Fibroblast of skin of right biceps (primary cell): ENCODE data around the gene PTPN6.

Source experiments
- DNase-seq: peaks from one replicate; pipeline ENCODE4 v3.0.0-alpha.2; 2013

Gene PTPN6

DNA sequence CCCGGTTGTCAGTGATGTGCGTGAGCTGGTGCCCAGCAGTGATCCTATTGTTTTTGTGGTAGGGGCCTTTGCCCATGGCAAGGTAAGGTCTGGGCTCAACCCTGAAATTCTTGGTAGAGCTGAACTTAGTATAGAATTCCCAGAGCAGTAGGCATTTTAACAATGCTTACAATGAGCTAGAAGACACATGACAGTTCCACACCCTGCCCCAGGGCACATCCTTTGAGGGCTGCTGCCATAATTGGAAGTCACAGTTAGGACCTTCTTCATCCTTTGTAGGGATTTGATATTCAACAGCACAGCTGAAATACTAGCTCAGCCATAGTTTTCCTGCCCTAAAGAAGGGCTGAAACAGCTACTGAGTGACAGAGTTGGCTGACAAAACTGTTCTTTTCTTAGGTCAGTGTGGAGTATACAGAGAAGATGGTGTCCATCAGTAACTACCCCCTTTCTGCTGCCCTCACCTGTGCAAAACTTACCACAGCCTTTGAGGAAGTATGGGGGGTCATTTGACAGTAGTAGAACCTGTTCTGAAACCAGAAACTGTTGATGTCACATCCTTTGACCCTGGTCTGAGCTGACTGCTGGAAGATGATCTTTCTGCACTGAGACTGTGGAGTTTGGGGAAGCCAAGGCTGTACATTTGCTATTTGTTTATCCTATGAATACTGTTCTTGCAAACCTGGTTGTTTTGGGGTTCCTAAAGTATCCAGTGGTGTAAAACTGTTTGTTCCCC is 24.3 kb downstream of the PTPN6 start:
- no peak for DNase-seq

DNA sequence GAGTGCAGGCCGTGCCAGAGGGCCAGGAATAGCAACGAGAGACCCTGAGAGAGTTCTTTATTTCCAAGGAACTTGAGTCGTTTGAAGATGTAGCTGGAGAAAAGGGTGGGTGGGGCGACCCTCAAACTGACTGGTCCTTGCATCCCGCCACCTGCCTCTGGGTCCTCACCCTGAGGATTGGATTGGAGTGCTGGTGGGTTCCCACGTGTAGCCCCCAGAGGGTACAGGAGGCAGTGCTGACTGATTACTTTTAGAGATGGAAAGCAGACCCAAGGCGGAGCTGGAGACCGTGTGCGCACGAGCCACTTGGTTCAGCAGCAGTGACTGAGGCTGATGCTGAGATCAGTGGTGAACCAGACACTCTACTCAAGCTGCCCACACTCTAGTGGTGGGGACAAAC is 26.5 kb downstream of the PTPN6 start:
- no peak for DNase-seq

DNA sequence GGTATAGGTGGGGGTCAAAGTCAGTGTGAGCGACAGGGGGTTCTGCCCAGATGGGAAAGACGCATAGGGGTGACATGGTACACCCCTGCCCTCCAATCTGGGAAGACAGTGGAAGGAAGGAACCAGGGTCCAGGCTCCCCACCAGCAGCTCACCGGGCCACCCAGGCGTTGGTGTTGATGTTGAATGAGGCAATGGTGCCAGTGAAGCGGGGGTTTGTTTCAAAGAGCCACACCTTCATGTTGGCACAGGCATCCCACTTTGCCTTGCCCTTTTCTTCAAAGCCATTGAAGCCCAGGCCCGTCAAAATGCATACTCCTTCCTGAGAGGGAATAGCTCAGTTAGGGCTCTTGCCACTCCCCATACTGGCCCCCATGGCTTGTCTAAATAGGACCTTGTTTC is 27.0 kb downstream of the PTPN6 start:
- no peak for DNase-seq

DNA sequence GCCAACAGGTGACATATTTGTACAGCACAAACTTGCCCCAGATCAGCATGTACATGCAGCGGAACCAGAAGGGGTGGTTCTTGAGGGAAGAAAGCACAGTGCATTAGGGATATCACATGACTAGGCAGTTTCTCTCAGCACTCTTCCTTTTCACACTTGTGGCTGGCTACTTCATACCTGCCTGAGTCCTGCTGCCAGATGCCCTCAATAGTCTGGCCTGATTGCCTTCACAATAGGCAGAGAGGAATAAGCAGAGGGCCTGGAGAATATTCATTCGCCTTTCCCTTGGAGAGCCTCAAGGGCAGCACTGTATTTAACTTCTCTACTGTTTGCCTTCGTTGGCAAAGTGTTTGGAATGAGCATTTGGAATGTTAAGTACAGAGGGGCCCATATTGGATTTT is 27.5 kb downstream of the PTPN6 start:
- DNase-seq, result no peak

DNA sequence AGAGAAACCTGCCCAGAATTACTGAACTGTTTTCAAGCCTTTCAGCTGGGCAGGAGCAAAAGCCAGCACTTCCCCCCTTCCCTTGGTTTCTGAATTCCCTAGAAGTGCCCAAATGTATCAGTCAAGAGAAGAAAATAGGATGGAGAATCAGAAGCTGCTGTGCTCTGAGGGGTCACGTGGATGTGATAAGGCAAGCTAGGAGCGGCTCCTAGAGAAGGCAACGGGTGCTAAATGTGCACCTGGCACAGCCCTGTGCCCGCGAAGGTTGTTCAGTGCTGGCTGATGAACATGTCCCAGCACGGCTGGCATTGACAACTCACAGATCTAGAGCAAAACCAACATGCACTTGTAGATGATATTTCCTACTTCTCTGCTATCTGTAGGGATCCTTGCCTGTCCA is 27.9 kb downstream of the PTPN6 start:
- DNase-seq, result no peak

DNA sequence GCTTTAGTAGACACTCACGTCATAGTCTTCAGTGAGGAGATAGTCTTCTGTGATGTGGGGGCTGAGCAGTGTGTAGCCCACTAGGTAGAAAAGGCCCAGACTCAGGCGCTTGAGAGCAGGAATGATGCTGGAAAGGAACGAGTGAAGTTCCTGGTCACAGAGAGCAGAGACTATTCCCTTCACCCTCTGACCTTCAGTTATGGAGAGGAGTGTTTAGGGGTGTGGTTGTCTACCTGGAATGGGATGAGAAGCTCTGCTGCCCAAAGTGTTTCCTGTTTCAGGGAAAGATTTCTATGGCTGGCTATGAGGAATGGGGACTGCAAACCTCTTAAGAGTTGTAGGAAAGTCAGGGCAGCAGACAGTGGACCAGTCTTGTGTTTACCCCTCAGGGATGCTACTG is 28.3 kb downstream of the PTPN6 start:
- no peak for DNase-seq

DNA sequence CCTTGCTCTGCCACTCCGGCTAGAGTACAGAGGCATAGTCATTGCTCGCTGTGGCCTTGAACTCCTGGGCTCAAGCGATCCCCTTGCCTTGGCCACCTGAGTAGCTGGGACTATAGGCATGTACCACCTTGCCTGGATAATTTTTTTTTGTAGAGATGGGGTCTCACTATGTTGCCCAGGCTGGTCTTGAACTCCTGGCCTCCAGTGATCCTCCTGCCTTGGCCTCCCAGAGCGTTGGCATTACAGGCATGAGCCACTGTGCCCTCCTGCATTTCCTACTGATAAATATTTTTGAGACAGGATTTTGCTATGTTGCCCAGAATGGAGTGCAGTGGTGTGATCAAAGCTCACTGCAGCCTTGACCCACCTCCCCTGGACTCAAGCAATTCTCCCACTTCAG is 28.9 kb downstream of the PTPN6 start:
- no peak for DNase-seq

DNA sequence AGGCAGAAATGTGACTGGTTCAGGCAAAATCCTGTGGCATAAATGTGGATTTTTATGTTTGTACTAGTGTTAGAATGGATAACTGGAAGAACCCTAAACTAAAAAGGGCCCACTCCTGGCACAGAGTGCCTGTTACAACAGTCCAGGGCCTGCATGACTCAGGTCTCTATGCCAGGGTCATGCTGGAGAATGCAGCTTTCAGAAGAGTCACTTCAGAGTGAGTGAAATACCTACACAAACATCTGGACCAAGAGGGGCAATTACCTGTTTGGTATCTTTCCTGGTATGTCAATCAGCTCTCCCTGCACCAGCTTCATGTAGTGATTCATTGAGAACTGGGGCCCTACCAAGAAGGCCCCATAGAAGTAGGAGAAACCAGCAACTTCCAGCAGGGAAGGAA is 29.6 kb downstream of the PTPN6 start:
- no peak for DNase-seq

DNA sequence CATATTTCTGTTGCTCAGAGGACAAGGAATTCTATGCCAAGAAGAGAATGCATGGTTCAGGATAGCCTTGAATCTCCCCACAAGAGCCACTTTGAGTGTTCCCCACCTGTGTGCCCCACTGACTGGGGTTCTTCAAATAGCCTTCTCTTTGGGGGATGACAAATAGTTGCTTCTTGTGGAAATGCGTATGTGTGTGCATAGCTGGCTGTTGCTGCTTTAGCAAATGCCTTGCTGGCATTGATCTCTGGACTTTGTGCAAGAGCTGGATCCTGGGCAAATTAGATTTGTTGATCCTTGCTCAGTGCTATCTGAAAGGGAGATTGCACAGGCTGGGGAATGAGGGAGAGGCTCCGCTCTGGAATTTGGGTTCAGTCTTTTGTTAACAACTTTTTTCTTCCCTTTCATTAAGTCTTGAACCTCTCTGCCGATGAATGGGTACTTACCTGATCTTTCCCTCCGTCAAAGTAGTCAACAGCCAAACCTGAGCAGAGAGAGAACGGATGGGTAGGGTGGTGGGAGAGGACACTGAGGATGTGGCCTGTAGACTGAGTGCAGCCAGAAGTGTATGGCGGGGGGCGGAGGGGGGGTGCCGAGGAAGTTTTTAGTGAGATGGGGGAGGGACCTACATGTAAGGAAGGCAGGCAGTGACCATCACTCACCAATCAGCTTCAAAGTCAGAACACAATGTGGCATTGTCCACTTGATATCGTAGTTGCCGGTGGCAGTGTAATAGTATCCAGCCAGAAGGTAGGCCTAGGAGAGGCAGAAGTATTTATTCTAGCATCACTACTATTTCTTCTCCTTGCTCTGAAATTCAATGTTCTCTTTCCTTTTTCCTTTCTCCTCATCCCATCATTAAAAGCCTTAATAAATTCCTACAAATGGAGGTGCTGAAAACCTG is 30.2 kb downstream of the PTPN6 start:
- no peak for DNase-seq

DNA sequence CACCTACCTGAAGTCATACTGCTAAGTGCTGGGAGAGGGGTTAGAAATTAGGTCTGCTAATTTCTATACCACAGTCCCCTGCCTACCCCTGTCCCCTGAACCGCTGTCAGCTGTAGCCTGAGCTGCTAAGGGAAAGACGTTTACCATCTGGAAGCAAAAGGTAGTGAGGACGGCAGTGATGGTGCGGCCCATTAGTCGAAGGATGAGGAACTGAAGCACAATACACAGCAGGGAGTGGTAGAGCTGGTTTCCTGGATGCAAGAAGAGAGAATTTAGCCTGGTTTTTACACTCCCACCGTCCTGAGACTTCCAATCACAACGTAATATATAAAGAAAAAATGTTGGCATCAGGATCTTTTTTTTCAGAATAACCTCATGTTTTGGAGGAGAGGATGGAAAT is 31.4 kb downstream of the PTPN6 start:
- no peak for DNase-seq

DNA sequence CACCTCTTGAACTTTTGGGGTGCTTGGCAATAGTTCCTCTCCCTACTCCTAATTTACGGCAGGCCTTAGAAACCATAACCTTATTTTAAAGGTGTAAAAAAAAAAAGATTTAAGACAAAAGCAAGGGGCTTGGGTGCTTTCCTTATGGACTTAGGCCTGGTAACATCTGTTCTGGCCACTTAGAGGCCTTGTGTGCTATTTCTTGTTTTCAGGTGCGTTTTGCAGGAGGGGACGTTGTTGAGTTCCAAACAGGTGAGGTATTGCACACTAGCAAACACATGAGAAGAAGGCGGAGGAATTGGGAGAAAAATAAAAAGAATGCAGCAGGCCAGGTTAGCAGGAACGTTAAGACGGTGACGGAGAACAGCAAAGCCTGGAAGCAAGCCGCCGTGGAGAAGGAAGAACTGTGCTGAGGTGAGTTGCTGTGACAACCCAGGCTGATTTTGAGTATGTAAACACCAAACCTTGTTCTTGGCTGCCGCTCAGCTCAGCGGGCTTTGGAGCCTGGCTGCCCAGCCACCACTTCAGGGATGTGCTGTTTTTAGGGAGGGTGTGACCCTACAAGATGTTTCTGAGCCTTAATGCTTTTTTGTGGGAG is 36.9 kb downstream of the PTPN6 start:
- no peak for DNase-seq

DNA sequence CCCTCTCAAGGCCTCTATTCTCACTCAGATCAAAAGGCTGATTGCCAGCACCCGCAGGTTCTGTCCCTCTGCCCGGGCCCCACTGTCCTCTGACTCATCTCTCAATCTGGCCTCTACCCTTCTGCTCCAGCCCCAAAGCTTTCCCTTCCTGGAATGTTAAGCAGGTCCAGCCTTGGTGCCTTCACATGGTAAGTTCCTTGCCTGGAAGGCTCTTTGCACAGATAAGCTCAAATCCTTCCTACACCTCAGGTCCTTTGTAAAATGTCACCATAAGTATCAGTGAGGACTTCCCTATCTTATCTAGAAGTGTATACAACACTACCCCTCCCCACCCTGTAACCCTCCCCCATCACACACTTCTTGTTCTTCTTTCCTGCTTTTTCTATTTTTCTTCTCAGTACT is 44.9 kb downstream of the PTPN6 start:
- peak; percentile 14 for DNase-seq

DNA sequence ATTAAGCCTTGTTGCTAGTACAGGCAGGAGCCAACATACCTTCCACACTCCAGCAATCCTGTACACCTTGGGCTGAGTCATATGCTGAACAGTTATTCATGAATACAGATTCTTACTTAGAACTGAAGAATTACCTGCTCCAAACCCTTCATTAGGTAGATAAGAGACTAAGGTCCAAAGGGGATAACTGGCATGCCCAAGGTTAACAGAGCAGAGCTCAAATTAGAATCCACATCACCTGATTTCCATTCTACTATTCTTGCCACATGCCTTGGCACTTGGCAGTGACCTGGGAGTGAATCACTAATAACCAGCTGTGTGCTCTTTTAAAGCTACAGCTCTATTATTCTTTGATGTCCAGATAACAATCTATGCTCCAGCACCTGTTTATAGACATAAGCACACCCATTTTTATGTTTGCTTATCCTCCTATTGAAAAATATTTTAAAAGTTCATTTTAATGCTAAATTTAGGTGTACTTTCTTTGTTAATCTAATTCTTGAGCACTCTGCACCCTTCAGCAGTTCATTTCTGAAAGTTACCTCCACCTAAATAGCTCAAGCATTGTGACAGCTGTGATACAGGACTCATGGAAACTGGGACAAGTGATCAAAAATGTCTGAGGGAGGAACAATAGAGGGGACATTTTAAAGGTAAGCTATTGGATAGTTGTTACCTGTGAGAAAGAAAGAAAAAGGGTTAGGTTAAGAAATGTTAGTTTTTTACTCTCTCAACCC is 47.7 kb downstream of the PTPN6 start:
- no peak for DNase-seq

DNA sequence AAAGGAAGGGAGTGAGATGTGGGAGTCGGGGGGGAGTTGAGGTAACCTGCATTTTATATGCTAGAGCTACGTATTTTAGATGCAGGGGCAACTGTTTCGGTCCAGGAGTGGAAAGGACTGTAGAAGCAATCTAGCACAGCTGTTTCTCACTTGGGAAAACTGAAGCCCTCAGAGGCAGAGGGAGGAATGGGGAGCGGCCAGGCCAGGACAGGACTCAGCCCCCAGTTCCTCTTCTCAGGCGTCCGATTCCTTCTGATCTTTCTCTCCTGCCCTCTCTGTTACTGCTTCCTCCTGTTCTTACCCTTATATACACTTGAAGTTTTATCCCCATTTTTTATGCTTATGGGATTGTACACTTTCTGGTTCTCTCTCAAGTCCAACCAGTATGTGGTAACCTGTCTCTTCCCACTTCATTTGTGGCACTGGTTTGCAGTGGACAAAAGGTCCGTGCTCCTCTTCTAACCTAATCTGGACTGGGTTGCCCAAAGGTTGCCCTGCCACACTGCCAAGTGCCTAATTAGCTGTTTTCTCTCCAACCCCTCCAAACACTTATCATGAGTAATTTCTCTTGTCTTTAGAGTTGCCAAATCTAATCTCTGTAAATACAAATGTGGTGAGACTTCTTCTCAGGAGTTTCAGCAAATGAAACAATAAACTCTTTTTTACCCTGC is 50.9 kb downstream of the PTPN6 start:
- no peak for DNase-seq

DNA sequence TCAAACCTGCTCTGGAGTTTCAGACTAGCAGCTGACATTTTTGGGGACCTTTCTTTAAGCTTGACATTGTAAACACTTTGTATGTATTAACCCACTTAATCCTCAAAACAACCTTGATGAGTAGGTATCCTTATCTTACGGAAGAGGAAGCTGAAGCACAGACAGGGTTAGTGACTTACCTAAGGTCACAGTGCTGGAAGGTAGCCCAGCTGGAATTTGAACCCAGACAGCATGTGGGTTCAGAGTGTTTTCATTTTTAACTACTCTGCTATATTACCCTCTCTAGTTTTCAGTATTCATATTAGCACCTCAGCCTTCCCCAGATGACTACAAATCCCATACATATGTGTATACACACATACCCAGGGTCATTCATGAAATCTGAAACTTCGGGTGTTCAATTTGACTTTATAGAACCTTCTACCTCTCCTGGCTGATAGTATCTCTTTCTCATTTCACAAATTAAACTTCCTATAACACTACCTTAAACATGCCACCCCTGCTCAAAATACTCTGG is 53.2 kb downstream of the PTPN6 start:
- DNase-seq, result no peak

DNA sequence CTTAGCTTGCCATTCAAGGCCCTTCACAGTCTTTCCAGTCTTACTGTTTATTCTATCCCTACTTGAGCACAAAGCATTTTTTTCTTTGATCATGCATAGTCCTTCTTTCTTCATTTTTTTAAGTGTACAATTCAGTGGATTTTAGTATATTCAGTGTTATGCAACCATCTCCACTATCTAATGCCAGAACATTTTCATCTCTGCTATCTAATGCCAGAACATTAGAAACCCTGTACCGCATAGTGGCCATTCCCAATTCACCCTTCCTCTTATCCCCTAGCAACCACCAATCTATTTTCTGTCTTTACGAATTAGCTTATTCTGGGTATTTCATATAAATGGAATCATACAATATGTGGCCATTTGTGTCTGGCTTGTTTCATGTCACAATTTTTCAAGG is 53.7 kb downstream of the PTPN6 start:
- no peak for DNase-seq

DNA sequence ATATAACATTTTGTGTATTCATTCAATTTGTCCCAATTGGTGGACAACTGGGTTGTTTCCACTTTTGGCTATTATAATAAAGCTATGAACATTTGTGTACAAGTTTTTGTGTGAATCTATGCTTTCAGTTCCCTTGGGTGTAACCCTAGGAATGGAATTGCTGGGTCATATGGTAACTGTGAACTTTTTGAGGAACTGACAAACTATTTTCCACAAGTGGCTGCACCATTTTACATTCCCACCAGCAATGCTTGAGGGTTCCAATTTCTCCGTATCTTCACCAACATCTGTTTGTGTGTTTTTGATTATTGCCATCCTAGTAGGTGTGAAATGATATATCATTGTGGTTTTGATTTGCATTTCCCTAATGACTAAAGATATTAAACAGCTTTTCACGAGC is 54.2 kb downstream of the PTPN6 start:
- no peak for DNase-seq

DNA sequence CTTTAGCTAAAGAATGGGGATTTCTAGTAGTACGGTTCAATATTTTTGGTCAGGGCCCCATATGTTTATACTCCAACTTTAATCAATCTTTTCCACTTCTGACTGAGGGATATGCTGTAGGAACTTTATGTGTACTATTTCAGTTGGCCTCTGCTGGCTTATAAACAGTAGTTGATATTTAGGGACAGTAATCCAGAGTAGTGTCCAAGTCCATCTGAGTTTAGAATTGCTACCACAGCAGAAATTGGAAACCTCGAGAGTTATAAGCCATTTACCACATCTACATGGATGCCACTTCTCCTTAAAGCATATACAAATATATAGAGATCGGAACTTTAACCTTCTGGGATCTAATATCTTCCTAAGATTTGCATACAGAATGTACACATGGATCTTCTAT is 55.5 kb downstream of the PTPN6 start:
- DNase-seq, result no peak

DNA sequence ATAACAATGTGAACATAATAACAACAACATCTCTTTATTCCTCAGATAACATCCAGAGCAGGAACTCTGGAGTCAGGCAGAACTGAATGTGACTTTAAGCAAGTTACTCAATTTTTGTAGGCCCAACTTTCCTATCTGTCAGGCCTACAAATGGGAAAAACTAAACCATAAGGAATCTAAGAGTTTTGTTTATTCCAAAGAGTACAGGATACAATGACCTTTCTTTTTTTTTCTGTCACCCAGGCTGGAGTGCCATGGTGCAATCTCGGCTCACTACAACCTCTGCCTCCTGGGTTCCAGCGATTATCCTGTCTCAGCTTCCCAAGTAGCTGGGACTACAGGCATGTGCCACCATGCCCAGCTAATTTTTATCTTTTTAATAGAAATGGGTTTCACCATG is 57.7 kb downstream of the PTPN6 start:
- DNase-seq, result no peak

DNA sequence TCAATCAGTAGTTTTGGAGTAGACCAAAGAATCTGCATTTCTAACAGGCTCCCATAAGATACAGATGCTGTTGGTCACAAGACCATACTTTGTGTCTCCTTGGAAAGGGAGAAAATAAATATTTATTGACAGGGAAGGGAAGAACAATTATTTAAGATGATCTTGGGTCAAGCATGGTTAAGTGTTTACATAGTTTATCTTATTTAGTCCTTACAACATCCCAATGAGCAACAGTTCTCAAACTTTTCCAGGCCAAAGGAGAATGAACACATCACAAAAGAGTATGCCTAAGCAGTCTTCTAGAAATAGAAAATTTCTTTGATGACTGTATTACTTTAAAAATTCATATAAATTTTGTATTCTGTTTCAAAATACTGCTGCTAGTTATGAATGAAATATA is 58.4 kb downstream of the PTPN6 start:
- DNase-seq, result no peak
